Measurements from ENCODE around the gene KCNC4. TPM values are rescaled to one million over a fixed set of nuclear protein-coding genes. Genes with fewer than 3 reads are reported as not detected.

The KCNC4 gene
- total and polyA plus RNA-seq, 2 of the 13 experiments (the other 11 are each of a cell fraction or from before 2014, with no cell fraction given), result 0.24 to 0.66 TPM

Small RNA genes within 50 kb of the gene (small RNA-seq; reads per million reads assigned to genes)
- 0 reads per million in 3 experiments for gene AL137790.1 (ENCODE audit: insufficient read depth in 2 of 3, insufficient read length in 3 of 3, low read depth in 2 of 3, low replicate concordance in 1 of 3)

Other genes with a start within 250 kb of the KCNC4 start
- 40.9 and 63.2 TPM in 2 replicates for gene AHCYL1, start 225.5 kb upstream of the KCNC4 start, total RNA-seq (2016; rRNA removed; fragmentation: Illumina TruSeq; extraction: Trizol)
- gene AHCYL1, start 225.5 kb upstream of the KCNC4 start, polyA plus RNA-seq (2011; rRNA removed), result 69.4 and 76.3 TPM in 2 replicates
- gene STRIP1, start 175.7 kb upstream of the KCNC4 start, total RNA-seq (2016; rRNA removed; fragmentation: Illumina TruSeq; extraction: Trizol), result 16.3 and 27.9 TPM in 2 replicates
- 20.9 and 26.3 TPM in 2 replicates for gene STRIP1, start 175.7 kb upstream of the KCNC4 start, polyA plus RNA-seq (2011; rRNA removed)
- not detected in 2 replicates for gene ALX3, start 139.6 kb upstream of the KCNC4 start, total RNA-seq (2016; rRNA removed; fragmentation: Illumina TruSeq; extraction: Trizol)
- gene ALX3, start 139.6 kb upstream of the KCNC4 start, polyA plus RNA-seq (2011; rRNA removed), result not detected in 2 replicates
- not detected in 2 replicates for gene UBL4B, start 97.9 kb upstream of the KCNC4 start, total RNA-seq (2016; rRNA removed; fragmentation: Illumina TruSeq; extraction: Trizol)
- not detected in 2 replicates for gene UBL4B, start 97.9 kb upstream of the KCNC4 start, polyA plus RNA-seq (2011; rRNA removed)
- not detected in 2 replicates for gene SLC6A17, start 59.8 kb upstream of the KCNC4 start, total RNA-seq (2016; rRNA removed; fragmentation: Illumina TruSeq; extraction: Trizol)
- gene SLC6A17, start 59.8 kb upstream of the KCNC4 start, polyA plus RNA-seq (2011; rRNA removed), result not detected in 2 replicates
- gene RBM15, start 129.1 kb downstream of the KCNC4 start, total RNA-seq (2016; rRNA removed; fragmentation: Illumina TruSeq; extraction: Trizol), result 35.2 and 36.4 TPM in 2 replicates
- 12.1 and 13.5 TPM in 2 replicates for gene RBM15, start 129.1 kb downstream of the KCNC4 start, polyA plus RNA-seq (2011; rRNA removed)
- 0.60 and 1.1 TPM in 2 replicates for gene SLC16A4, start 180.7 kb downstream of the KCNC4 start, total RNA-seq (2016; rRNA removed; fragmentation: Illumina TruSeq; extraction: Trizol)
- 1.5 and 1.6 TPM in 2 replicates for gene SLC16A4, start 180.7 kb downstream of the KCNC4 start, polyA plus RNA-seq (2011; rRNA removed)
- 96.7 and 152 TPM in 2 replicates for gene LAMTOR5, start 197.4 kb downstream of the KCNC4 start, total RNA-seq (2016; rRNA removed; fragmentation: Illumina TruSeq; extraction: Trizol)
- 346 and 400 TPM in 2 replicates for gene LAMTOR5, start 197.4 kb downstream of the KCNC4 start, polyA plus RNA-seq (2011; rRNA removed)
- not detected in 2 replicates for gene PROK1, start 240.8 kb downstream of the KCNC4 start, total RNA-seq (2016; rRNA removed; fragmentation: Illumina TruSeq; extraction: Trizol)
- 0.07 TPM in 1 of 2 replicates, not detected in the other for gene PROK1, start 240.8 kb downstream of the KCNC4 start, polyA plus RNA-seq (2011; rRNA removed)